Activated naive CD4-positive, alpha-beta T cell treated with anti-CD3 and anti-CD28 coated beads, Interleukin-2, amount 10 ng/mL, durations not matched to agents 7 days and 5 days (primary cell): Measurements from ENCODE around the gene KRT33B.

Experiments used
- CTCF ChIA-PET: fragments of 350-600 bp; sonication (Branson Sonifier 250); formaldehyde crosslinking; loops from one replicate; lab custom pipeline; 2021; ENCODE audit warnings: antibody characterized with exemption; lab: Charles Lee
- DNase-seq: peaks from one replicate; pipeline ENCODE4 v3.0.0-alpha.2; 2020
- H3K27ac Mint-ChIP-seq: one replicate; pipeline ENCODE4 v1.8.0; 2021; ENCODE audit warnings: mild to moderate bottlenecking, moderate library complexity, mixed read lengths
- H3K27me3 Mint-ChIP-seq: one replicate; pipeline ENCODE4 v1.8.0; 2021; ENCODE audit warnings: mild to moderate bottlenecking, mixed read lengths
- H3K36me3 Mint-ChIP-seq: one replicate; pipeline ENCODE4 v1.8.0; 2021; ENCODE audit warnings: mixed read lengths
- H3K4me1 Mint-ChIP-seq: one replicate; pipeline ENCODE4 v1.8.0; 2021; ENCODE audit warnings: mixed read lengths
- H3K4me3 Mint-ChIP-seq: one replicate; pipeline ENCODE4 v1.8.0; 2021; ENCODE audit warnings: mild to moderate bottlenecking, moderate library complexity, mixed read lengths
- H3K9me3 Mint-ChIP-seq: one replicate; pipeline ENCODE4 v1.8.0; 2021; ENCODE audit warnings: mixed read lengths

The KRT33B gene

GRCh38 chr17:41315814-41316445 is 53.7 kb downstream of the KRT33B start:
- CTCF ChIA-PET: no interaction called here
- H3K27ac Mint-ChIP-seq: no peak overlapping the region
- H3K4me1 Mint-ChIP-seq: peaks cover 9% of the 10 kb centered on the region
- H3K9me3 Mint-ChIP-seq: peaks cover 13% of the 10 kb centered on the region
- DNase-seq: no peak
- no peaks in the 10 kb centered on the region for H3K36me3 Mint-ChIP-seq
- H3K4me3 Mint-ChIP-seq: no peak overlapping the region
- H3K27me3 Mint-ChIP-seq: peaks cover 27% of the 10 kb centered on the region

GRCh38 chr17:41315204-41315794 is 54.3 kb downstream of the KRT33B start, which contains the start of gene KRTAP17-1:
TSS of gene KRTAP17-1 (minus strand) at chr17:41315710. CDS start at chr17:41315650, 60 bp downstream.
- peaks cover 27% of the 10 kb centered on the region for H3K27me3 Mint-ChIP-seq
- no peak within 1 kb of the TSS for H3K4me3 Mint-ChIP-seq
- H3K4me1 Mint-ChIP-seq: peaks cover 16% of the 10 kb centered on the region
- H3K27ac Mint-ChIP-seq: no peak within 1 kb of the TSS
- DNase-seq: no peak
- CTCF ChIA-PET: no interaction called here
- H3K9me3 Mint-ChIP-seq: peaks cover 13% of the 10 kb centered on the region
- H3K36me3 Mint-ChIP-seq: no peaks in the 10 kb centered on the region
